AG10803 (cell line): ENCODE measurements around the gene NSMCE1.

Experiments used
- DNase-seq: peaks from one replicate; pipeline ENCODE4 v3.0.0; 2010; ENCODE audit warnings: low read depth
- H3K4me3 ChIP-seq: 2 replicates; pipeline ENCODE4 v1.5.1; 2011; ENCODE audit warnings: mild to moderate bottlenecking, low read length, control low read depth
- TF ChIP-seq, protein P1 (sequence below): conservative IDR thresholded peaks from 2 replicates; pipeline ENCODE4 v1.5.1; 2011; ENCODE audit warnings: mild to moderate bottlenecking, low read length, control low read depth, inconsistent platforms

The NSMCE1 gene

DNA sequence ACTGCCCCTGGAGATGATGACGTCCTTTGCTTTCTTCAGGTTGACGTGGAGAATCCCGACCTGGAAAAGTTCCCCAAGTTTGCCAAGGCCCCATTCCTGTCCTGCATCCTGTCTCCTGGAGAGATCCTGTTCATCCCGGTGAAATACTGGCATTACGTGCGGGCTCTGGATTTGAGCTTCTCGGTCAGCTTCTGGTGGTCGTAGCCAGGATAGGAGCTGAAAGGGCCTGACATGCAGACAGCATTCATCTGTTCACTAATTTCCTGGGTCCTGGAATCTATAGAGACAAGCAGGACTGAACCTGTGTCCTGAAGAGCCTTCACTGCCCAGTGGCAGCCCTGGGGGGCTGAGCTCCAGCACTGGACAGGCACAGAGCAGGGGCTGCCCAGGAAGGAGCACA is 48.0 kb downstream of the NSMCE1 start:
- TF ChIP-seq, protein P1, sequence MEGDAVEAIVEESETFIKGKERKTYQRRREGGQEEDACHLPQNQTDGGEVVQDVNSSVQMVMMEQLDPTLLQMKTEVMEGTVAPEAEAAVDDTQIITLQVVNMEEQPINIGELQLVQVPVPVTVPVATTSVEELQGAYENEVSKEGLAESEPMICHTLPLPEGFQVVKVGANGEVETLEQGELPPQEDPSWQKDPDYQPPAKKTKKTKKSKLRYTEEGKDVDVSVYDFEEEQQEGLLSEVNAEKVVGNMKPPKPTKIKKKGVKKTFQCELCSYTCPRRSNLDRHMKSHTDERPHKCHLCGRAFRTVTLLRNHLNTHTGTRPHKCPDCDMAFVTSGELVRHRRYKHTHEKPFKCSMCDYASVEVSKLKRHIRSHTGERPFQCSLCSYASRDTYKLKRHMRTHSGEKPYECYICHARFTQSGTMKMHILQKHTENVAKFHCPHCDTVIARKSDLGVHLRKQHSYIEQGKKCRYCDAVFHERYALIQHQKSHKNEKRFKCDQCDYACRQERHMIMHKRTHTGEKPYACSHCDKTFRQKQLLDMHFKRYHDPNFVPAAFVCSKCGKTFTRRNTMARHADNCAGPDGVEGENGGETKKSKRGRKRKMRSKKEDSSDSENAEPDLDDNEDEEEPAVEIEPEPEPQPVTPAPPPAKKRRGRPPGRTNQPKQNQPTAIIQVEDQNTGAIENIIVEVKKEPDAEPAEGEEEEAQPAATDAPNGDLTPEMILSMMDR: no peak
- DNase-seq: no peak

DNA sequence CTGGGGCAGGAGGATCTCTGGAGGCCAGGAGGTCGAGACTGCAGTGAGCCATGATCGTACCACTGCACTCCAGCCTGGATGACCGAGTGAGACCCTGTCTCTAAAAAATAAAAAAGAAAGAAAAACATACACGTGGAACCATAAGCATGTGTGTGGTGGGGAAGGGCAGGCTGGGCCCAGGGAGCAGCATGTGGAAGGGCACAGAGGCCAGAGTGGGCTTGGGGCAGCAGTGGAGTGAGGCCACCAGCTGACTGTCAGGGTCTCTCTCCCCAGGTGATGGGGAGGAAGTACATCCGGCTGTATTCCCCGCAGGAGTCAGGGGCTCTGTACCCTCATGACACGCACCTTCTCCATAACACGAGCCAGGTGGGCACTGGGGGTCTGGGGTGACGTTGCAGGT is 48.5 kb downstream of the NSMCE1 start:
- no peak for DNase-seq
- TF ChIP-seq, protein P1: no peak
- H3K4me3 ChIP-seq: no peak overlapping the region

More for the DNA sequence above, 48.0 kb downstream of the NSMCE1 start:
- no peak overlapping the region for H3K4me3 ChIP-seq

DNA sequence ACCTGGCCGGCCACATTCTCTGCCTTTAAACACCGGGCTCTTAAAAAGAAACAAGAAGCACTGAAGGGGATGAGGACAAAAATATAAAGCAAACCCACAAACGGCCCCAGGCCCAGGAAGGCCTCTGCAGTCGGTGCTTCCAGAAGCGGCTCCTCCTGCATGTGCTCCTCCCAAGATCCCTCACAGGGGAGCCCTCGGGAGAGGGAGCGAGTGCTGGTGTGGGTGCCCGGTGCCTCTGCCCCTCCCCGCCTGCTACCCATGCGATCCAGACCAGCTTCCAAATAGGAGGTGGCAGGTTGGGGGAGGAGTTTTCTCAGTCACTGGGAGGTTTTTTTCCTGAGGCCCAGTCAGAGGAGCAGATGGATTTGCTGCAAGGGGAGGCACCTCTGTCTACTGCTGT is 49.4 kb downstream of the NSMCE1 start:
- no peak overlapping the region for H3K4me3 ChIP-seq
- TF ChIP-seq, protein P1: no peak
- no peak for DNase-seq

DNA sequence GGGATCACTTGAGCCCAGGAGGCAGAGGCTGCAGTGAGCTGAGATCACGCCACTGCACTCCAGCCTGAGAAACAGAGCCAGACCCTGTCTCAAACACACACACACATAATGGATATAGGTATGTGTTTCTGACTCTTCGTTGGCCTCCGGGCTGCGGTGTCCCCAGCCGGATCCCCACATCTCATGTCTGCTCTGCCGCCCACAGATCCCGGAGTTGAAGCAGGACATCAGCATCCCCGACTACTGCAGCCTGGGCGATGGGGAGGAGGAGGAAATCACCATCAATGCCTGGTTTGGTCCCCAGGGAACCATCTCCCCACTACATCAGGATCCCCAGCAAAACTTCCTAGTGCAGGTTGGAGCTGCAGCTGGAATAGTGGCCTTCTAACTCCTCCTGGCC is 49.8 kb downstream of the NSMCE1 start:
- no peak overlapping the region for H3K4me3 ChIP-seq
- DNase-seq: no peak
- TF ChIP-seq, protein P1: no peak

DNA sequence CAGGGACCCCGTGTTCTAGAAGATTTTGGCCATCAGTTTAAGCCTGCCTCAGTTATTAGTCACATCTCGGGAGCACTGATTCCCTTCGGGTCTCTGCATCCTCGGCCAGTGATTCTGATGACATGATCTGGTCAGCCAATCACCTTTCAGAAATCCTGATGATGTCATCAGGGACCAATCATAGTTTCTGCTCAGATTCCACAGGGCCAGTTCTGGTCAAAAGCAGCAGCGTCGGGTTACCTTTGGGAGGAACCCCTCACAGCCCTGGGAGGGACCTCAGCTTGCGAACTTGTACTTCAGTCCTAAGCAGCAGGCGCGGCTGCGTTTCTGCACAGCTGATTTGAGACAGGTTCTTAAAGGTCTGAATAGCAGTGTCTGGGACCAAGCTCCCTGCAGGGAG is 51.3 kb downstream of the NSMCE1 start:
- TF ChIP-seq, protein P1: no peak
- peak; percentile 30 for DNase-seq

DNA sequence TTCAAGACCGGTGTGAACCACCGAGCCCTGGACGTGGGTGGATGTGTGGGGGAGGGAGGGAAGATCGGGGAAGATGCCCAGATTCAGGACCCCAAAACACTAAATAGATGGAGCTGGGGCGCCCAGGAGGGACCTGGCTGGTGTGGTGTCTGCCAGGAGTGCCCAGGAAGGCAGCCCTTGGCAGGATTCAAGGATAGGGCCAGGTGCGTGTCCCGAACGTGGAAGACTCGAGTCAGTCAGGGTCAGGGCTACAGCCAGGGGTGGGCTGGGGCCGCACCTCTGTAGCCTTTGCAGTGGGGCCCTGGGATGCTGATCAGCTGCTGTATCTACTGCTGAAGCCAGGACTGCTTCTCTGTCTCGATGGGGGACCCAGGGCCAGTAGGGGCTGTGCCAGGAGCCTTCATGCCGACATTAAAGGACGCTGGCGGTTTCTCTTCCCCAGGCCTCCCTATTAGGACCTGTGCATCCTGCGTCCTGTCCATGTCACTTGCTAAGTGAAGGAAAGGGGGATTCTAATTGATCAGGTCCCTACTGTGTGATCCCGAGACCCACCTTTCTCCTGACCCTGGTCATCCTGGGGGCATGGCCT is 52.2 kb downstream of the NSMCE1 start:
- DNase-seq: no peak
- TF ChIP-seq, protein P1: no peak

More for the DNA sequence above, 51.3 kb downstream of the NSMCE1 start:
- H3K4me3 ChIP-seq: no peak overlapping the region

DNA sequence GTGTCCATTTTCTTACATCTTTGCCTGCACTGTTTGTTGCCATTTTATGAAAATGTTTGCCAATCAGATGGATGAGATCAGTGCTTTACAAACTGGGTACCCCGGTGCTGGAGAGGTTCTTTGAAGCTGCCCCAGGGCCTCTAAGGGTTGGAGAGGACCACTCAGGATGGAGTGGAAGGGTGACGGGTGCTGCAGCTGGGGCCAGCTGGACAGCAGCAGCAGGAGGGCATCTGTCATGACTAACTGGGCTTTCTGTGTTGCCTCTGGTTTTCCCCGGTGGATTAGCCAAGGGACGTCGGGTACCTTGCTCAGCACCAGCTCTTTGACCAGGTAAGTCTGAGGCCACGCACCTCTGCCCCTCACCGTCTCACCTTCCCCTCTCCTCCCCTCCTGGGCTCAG is 52.9 kb downstream of the NSMCE1 start:
- TF ChIP-seq, protein P1: no peak
- H3K4me3 ChIP-seq: no peak overlapping the region
- no peak for DNase-seq

More for the DNA sequence above, 52.2 kb downstream of the NSMCE1 start:
- no peak overlapping the region for H3K4me3 ChIP-seq
